A549 (cell line): Measurements from ENCODE around the gene RUFY1.

ENCODE experiments used
- BHLHE40 ChIP-seq: IDR thresholded peaks from 2 replicates; pipeline ENCODE4 v1.6.1; 2012; ENCODE audit warnings: low read depth, low read length, inconsistent platforms
- CHD2 ChIP-seq: fragments of 150-350 bp; IDR thresholded peaks from 2 replicates; pipeline ENCODE4 v1.6.1; 2014; ENCODE audit warnings: low read length; ENCODE audit not compliant: partially characterized antibody
- CHD4 ChIP-seq: fragments of 200-600 bp; sonication (generic); IDR thresholded peaks from 2 replicates; pipeline ENCODE4 v1.6.1; 2016; ENCODE audit warnings: antibody characterized with exemption, mild to moderate bottlenecking, borderline replicate concordance
- HDAC2 ChIP-seq: fragments of 200-600 bp; sonication (generic); IDR thresholded peaks from 2 replicates; pipeline ENCODE4 v1.6.1; 2016
- MAFK ChIP-seq: fragments of 450-650 bp; IDR thresholded peaks from 2 replicates; pipeline ENCODE4 v1.6.1; 2014; ENCODE audit not compliant: partially characterized antibody
- MAZ ChIP-seq: fragments of 150-350 bp; IDR thresholded peaks from 2 replicates; pipeline ENCODE4 v1.6.1; 2014; ENCODE audit warnings: antibody characterized with exemption, low read depth, low read length, borderline replicate concordance
- POLR2A ChIP-seq: IDR thresholded peaks from 2 replicates; pipeline ENCODE4 v1.6.1; 2012; ENCODE audit warnings: mild to moderate bottlenecking, low read length
- RCOR1 ChIP-seq: fragments of 150-350 bp; IDR thresholded peaks from 2 replicates; pipeline ENCODE4 v1.6.1; 2014; ENCODE audit warnings: antibody characterized with exemption, low read length, low read depth
- TF ChIP-seq, protein P1 (sequence below): fragments of 200-600 bp; sonication (generic); IDR thresholded peaks from 2 replicates; pipeline ENCODE4 v1.6.1; 2016; ENCODE audit warnings: antibody characterized with exemption, mild to moderate bottlenecking, moderate library complexity
- TF ChIP-seq, protein P2 (sequence below): fragments of >200 bp; sonication (Bioruptor Twin); formaldehyde crosslinking; IDR thresholded peaks from 3 replicates; pipeline ENCODE4 v1.5.1; 2016

DNA sequence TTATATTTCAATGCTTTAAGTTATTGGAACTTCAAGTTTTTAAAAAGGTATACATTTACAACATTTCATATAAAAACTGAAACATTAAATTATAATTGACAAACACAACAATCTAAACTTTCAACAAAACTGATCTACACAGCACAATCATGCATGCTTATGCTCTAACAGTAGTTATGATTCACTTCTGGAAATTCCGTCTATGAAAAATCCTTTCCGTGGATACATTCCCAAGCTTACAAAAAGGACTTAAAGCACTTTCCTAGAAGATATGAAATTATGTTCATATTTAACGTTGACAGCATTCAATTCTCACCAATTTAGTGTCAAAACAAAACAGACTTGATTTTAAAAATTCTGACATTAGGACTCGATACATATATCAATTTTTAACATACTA lies 69.4 kb downstream of the RUFY1 start:
- TF ChIP-seq HDAC2: no peak
- no peak for TF ChIP-seq MAFK
- no peak for TF ChIP-seq RCOR1
- TF ChIP-seq, protein P1, sequence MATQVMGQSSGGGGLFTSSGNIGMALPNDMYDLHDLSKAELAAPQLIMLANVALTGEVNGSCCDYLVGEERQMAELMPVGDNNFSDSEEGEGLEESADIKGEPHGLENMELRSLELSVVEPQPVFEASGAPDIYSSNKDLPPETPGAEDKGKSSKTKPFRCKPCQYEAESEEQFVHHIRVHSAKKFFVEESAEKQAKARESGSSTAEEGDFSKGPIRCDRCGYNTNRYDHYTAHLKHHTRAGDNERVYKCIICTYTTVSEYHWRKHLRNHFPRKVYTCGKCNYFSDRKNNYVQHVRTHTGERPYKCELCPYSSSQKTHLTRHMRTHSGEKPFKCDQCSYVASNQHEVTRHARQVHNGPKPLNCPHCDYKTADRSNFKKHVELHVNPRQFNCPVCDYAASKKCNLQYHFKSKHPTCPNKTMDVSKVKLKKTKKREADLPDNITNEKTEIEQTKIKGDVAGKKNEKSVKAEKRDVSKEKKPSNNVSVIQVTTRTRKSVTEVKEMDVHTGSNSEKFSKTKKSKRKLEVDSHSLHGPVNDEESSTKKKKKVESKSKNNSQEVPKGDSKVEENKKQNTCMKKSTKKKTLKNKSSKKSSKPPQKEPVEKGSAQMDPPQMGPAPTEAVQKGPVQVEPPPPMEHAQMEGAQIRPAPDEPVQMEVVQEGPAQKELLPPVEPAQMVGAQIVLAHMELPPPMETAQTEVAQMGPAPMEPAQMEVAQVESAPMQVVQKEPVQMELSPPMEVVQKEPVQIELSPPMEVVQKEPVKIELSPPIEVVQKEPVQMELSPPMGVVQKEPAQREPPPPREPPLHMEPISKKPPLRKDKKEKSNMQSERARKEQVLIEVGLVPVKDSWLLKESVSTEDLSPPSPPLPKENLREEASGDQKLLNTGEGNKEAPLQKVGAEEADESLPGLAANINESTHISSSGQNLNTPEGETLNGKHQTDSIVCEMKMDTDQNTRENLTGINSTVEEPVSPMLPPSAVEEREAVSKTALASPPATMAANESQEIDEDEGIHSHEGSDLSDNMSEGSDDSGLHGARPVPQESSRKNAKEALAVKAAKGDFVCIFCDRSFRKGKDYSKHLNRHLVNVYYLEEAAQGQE: no peak
- TF ChIP-seq, protein P2, sequence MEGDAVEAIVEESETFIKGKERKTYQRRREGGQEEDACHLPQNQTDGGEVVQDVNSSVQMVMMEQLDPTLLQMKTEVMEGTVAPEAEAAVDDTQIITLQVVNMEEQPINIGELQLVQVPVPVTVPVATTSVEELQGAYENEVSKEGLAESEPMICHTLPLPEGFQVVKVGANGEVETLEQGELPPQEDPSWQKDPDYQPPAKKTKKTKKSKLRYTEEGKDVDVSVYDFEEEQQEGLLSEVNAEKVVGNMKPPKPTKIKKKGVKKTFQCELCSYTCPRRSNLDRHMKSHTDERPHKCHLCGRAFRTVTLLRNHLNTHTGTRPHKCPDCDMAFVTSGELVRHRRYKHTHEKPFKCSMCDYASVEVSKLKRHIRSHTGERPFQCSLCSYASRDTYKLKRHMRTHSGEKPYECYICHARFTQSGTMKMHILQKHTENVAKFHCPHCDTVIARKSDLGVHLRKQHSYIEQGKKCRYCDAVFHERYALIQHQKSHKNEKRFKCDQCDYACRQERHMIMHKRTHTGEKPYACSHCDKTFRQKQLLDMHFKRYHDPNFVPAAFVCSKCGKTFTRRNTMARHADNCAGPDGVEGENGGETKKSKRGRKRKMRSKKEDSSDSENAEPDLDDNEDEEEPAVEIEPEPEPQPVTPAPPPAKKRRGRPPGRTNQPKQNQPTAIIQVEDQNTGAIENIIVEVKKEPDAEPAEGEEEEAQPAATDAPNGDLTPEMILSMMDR: no peak
- TF ChIP-seq MAZ: no peak
- TF ChIP-seq BHLHE40: no peak
- no peak for TF ChIP-seq POLR2A
- no peak for TF ChIP-seq CHD2
- no peak for TF ChIP-seq CHD4
